D721Med (cell line): ENCODE results near the gene CADPS2.
A peak's percentile ranks its signal among the peaks of the same experiment; 100 is the strongest.

ENCODE experiments used
- DNase-seq: peaks from one replicate; pipeline ENCODE4 v3.0.0; 2011; ENCODE audit warnings: low spot score; ENCODE audit not compliant: insufficient read length
- FAIRE-seq: peaks from 2 replicates; lab custom pipeline; 2011; peaks lifted over from hg19 to GRCh38; lab: Jason Lieb, UNC
- TF ChIP-seq, protein P1 (sequence below): IDR thresholded peaks from 2 replicates; pipeline ENCODE4 v1.5.1; 2012; ENCODE audit warnings: mild to moderate bottlenecking, control low read depth; ENCODE audit not compliant: insufficient read depth; ENCODE audit errors: missing control alignments

Gene CADPS2

DNA sequence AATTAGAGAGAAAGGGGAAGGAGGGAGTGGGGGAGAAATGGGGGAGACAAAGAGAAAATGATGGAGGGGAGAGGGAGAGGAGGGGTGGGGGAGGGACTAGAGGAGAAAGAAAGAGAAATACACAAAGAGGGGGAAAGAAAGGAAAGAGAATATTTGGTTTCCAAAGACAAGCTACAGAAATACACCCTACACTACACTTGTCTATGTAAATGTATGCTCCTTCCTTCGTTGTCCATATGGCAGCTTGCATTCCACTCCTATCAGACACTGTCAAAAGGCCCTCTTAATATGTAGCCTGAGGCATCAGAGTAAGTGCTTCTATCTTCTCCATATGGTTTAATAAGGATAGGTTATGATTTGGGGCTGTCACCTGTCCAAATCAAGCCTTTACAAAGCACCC, 488.9 kb downstream of the CADPS2 start:
- FAIRE-seq: no peak
- no peak for DNase-seq
- TF ChIP-seq, protein P1, sequence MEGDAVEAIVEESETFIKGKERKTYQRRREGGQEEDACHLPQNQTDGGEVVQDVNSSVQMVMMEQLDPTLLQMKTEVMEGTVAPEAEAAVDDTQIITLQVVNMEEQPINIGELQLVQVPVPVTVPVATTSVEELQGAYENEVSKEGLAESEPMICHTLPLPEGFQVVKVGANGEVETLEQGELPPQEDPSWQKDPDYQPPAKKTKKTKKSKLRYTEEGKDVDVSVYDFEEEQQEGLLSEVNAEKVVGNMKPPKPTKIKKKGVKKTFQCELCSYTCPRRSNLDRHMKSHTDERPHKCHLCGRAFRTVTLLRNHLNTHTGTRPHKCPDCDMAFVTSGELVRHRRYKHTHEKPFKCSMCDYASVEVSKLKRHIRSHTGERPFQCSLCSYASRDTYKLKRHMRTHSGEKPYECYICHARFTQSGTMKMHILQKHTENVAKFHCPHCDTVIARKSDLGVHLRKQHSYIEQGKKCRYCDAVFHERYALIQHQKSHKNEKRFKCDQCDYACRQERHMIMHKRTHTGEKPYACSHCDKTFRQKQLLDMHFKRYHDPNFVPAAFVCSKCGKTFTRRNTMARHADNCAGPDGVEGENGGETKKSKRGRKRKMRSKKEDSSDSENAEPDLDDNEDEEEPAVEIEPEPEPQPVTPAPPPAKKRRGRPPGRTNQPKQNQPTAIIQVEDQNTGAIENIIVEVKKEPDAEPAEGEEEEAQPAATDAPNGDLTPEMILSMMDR: no peak

DNA sequence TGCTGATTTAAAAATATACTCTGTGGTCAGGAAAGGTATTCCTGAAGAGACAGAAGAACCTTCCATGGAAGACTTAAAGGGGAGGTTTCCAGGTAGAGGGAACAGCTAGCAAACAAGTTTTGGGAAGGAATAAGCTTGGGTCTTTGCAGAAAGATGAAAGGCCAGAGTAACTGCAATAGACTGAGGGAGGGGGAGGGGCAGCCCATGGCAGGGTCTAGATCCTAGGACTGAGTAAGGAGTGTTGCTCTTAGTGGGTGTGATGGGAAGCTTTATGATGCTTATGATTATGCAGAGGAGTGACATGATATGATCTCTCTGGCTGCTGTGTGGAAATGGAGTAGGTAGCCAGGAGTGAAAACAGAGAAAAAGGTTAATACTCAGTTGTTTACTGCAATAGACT, 491.7 kb downstream of the CADPS2 start:
- FAIRE-seq: no peak
- TF ChIP-seq, protein P1: no peak
- DNase-seq: no peak

DNA sequence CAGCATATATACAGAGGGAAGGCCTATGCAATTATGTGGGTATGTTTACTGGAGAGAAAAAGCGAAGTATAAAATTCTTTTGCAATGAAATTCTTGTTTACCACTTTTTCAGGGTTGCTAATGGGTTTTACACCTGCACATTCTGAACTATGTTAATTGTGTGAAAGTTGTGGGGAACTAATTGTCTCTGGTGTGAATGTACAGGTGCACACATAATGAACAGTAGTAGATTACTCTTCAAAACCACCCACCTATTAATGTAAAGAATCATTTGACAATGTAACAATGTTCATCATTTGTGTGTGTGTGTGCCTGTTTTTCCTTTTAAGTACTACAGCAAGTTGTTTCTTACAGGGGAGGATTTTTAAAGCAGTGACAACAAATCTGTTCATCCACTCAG, 501.7 kb downstream of the CADPS2 start:
- no peak for FAIRE-seq
- TF ChIP-seq, protein P1: no peak
- no peak for DNase-seq

DNA sequence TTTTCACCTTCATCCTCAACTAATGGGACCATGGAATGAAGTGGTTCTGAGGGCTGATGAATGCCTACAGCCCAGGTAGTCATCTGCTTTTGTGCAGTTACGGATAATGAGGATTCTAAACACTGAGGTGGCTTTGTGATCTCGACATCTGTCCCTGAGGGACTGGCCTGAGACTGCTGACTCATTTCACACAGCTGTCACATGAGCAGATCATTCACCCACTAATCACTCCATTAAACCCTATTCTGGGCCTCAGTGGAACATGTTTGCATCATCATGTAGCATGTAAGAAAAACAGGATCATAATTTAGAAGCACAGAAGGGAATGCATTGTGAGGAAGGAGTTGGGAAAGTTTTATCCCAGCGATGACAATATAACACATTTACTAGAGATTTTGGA, 502.3 kb downstream of the CADPS2 start:
- DNase-seq (no peak), FAIRE-seq (no peak)
- TF ChIP-seq, protein P1: no peak

DNA sequence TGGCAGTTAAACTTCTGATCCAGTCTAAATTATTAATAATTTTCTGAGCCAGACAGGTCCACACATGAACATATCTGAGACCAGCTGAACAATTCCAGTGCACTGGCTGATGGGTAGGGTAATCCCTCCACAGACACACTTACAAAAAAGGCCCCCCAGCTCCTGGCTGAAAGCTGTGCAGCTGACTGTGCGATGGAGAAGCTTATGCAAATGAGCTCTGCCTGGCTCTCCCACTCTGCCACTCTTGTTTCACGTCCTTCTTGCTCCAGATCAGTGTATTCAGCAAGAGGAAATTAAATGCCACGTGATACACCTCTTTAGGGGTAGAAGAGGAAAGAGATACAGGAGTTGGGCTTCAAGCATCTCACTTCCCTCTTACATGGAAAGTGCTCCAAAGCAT, 505.3 kb downstream of the CADPS2 start:
- TF ChIP-seq, protein P1: no peak
- DNase-seq: no peak
- no peak for FAIRE-seq

DNA sequence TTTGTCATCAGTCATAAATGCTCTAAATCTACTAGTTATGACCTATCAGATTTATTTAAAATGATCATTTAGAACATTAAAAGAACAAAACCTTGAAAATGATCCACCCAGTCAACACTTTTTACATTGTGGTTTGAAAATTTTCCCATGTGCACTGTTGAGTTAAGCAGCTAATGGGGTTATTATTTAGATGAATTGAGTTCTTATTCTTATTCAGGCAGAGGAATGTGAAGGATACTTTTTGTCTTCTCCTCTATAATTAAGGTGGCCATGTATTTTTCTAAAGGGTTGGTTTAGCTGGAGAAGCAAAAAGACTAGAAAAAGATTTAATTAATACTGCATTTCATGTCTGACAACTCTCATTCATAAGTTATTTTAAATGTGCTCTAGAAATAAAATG, 506.8 kb downstream of the CADPS2 start:
- DNase-seq (no peak), FAIRE-seq (no peak)
- TF ChIP-seq, protein P1: no peak

DNA sequence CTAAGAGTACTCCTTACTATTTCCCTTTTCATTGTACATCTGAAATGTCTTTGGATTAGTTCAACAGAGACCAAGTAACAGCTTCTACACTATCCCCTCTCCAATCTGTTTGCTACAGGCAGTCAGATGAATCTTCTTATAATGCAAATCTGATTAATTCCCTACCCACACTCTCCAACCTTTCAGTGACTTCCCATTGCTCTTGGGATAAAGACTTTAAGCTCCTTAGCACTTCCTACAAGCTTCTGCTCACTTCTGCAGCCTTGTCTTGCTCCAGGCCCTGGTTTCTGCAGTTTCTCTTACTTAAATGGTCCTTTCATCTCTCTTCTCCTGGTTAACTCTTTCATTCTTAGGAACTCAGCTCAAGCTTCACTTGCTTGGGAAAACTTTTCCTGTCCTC, 516.5 kb downstream of the CADPS2 start:
- TF ChIP-seq, protein P1: no peak
- FAIRE-seq (peak; percentile 98), DNase-seq (peak; percentile 56)
